HUDEP-2 (cell line): Measurements from ENCODE around the gene PADI4.
A peak's percentile ranks its signal among the peaks of the same experiment; 100 is the strongest.
"Not testable (repeated sequence)": the region's sequence is repeated elsewhere in the genome, so short reads cannot be mapped to it uniquely, and the experiment has no call there.

Experiments
- DNase-seq, 76 experiments: peaks; one replicate each; lab custom pipeline; 2025; ENCODE audit not compliant: unreplicated experiment in 76 of 76; lab: John Stamatoyannopoulos, UW

PADI4 gene

GRCh38 chr1:17313530-17314309, 5.7 kb downstream of the PADI4 start:
- DNase-seq = no peak

GRCh38 chr1:17314491-17314971, 6.5 kb downstream of the PADI4 start:
- DNase-seq = no peak

GRCh38 chr1:17315542-17316130, 7.6 kb downstream of the PADI4 start:
- no peak for DNase-seq

- no peak for DNase-seq
Measured at GRCh38 chr1:17316704-17317103, 8.7 kb downstream of the PADI4 start.

GRCh38 chr1:17318262-17318661, 10.3 kb downstream of the PADI4 start:
- no peak for DNase-seq

GRCh38 chr1:17319561-17320350, 11.8 kb downstream of the PADI4 start:
- DNase-seq = no peak

GRCh38 chr1:17321857-17322390, 13.9 kb downstream of the PADI4 start:
- not testable (repeated sequence) for DNase-seq

- no peak for DNase-seq
Measured at GRCh38 chr1:17328855-17329254, 20.9 kb downstream of the PADI4 start.

GRCh38 chr1:17329610-17330009, 21.6 kb downstream of the PADI4 start:
- DNase-seq = no peak

- no peak for DNase-seq
Measured at GRCh38 chr1:17330856-17331255, 22.9 kb downstream of the PADI4 start.

GRCh38 chr1:17333081-17333480, 25.1 kb downstream of the PADI4 start:
- no peak for DNase-seq

- DNase-seq = peak in 57 of 76 experiments; percentile 1 to 73 (median 27)
Measured at GRCh38 chr1:17335821-17336710, 28.1 kb downstream of the PADI4 start.

GRCh38 chr1:17338706-17339493, 30.9 kb downstream of the PADI4 start:
- DNase-seq = no peak

- no peak for DNase-seq
Measured at GRCh38 chr1:17339521-17339920, 31.5 kb downstream of the PADI4 start.

- DNase-seq = no peak
Measured at GRCh38 chr1:17340358-17340757, 32.4 kb downstream of the PADI4 start.

- DNase-seq = no peak
Measured at GRCh38 chr1:17342014-17342441, 34.0 kb downstream of the PADI4 start.

GRCh38 chr1:17345506-17345905, 37.5 kb downstream of the PADI4 start:
- DNase-seq = not testable (repeated sequence)

GRCh38 chr1:17346046-17346789, 38.2 kb downstream of the PADI4 start:
- no peak for DNase-seq
